HG02840 (cell line): Measurements from ENCODE around the gene TGFA.
"Not testable (repeated sequence)": the region's sequence is repeated elsewhere in the genome, so short reads cannot be mapped to it uniquely, and the experiment has no call there.

Experiments used
- ATAC-seq: cut with Tn5 transposase; IDR thresholded peaks from one replicate; pipeline ENCODE4 v1.9.1; 2021; ENCODE audit warnings: mild to moderate bottlenecking, moderate library complexity, moderate number of reproducible peaks; ENCODE audit not compliant: unreplicated experiment, low FRiP score

TGFA gene

GRCh38 chr2:70467831-70468779 is 85.5 kb downstream of the TGFA start:
- ATAC-seq: no peak

- ATAC-seq: no peak
These were observed 86.4 kb downstream of the TGFA start for GRCh38 chr2:70467237-70467636.

- not testable (repeated sequence) for ATAC-seq
These were observed 87.0 kb downstream of the TGFA start for GRCh38 chr2:70466647-70467046.

GRCh38 chr2:70463997-70464396 is 89.6 kb downstream of the TGFA start:
- no peak for ATAC-seq

- no peak for ATAC-seq
These were observed 90.0 kb downstream of the TGFA start for GRCh38 chr2:70463581-70463980.

- no peak for ATAC-seq
These were observed 91.4 kb downstream of the TGFA start for GRCh38 chr2:70461981-70462876.

GRCh38 chr2:70461414-70461813 is 92.2 kb downstream of the TGFA start:
- no peak for ATAC-seq

- no peak for ATAC-seq
These were observed 93.3 kb downstream of the TGFA start for GRCh38 chr2:70460333-70460732.

GRCh38 chr2:70458661-70459060 is 95.0 kb downstream of the TGFA start:
- ATAC-seq: no peak

GRCh38 chr2:70456585-70457495 is 96.8 kb downstream of the TGFA start:
- ATAC-seq: no peak

GRCh38 chr2:70454936-70455544 is 98.6 kb downstream of the TGFA start:
- ATAC-seq: no peak

- ATAC-seq: no peak
These were observed 102.9 kb downstream of the TGFA start for GRCh38 chr2:70450641-70451250.

- no peak for ATAC-seq
These were observed 105.6 kb downstream of the TGFA start for GRCh38 chr2:70448041-70448440.

GRCh38 chr2:70443726-70444125 is 109.9 kb downstream of the TGFA start:
- no peak for ATAC-seq

- no peak for ATAC-seq
These were observed 110.6 kb downstream of the TGFA start for GRCh38 chr2:70443078-70443465.

GRCh38 chr2:70442301-70443077 is 111.1 kb downstream of the TGFA start:
- no peak for ATAC-seq

- no peak for ATAC-seq
These were observed 113.0 kb downstream of the TGFA start for GRCh38 chr2:70440621-70441020.

- no peak for ATAC-seq
These were observed 118.5 kb downstream of the TGFA start for GRCh38 chr2:70435138-70435537.

GRCh38 chr2:70433315-70433714 is 120.3 kb downstream of the TGFA start:
- no peak for ATAC-seq
